HTERT RPE-1 (cell line): ENCODE data around the gene ZNF771.

Experiments used
- in situ Hi-C: fragments of 300-500 bp; cut with MboI; formaldehyde crosslinking; loops from 4 replicates; pipeline ENCODE4 v1.14.3; 2020; ENCODE audit warnings: low sequenced_read_pairs

The ZNF771 gene

GRCh38 chr16:30397776-30398660, 9.4 kb upstream of the ZNF771 start:
- in situ Hi-C loops: no loop called here

GRCh38 chr16:30398661-30399434, 8.6 kb upstream of the ZNF771 start:
- in situ Hi-C loops: no loop called here

- in situ Hi-C loops: no loop called here
Measured at GRCh38 chr16:30399435-30400186, 7.8 kb upstream of the ZNF771 start.

- in situ Hi-C loops: no loop called here
Measured at GRCh38 chr16:30401768-30402425, 5.5 kb upstream of the ZNF771 start.

GRCh38 chr16:30406795-30407101, 658 bp upstream of the ZNF771 start:
- in situ Hi-C loops: no loop called here

GRCh38 chr16:30407804-30408534, 563 bp downstream of the ZNF771 start:
- in situ Hi-C loops: no loop called here

GRCh38 chr16:30409125-30410060, 2.0 kb downstream of the ZNF771 start:
- in situ Hi-C loops: no loop called here

GRCh38 chr16:30413112-30413806, 5.9 kb downstream of the ZNF771 start:
- in situ Hi-C loops: no loop called here

- in situ Hi-C loops: no loop called here
Measured at GRCh38 chr16:30414159-30414558, 6.8 kb downstream of the ZNF771 start.

GRCh38 chr16:30416047-30416603, 8.7 kb downstream of the ZNF771 start:
- in situ Hi-C loops: no loop called here

GRCh38 chr16:30416624-30417528, 9.5 kb downstream of the ZNF771 start:
- in situ Hi-C loops: no loop called here

- in situ Hi-C loops: no loop called here
Measured at GRCh38 chr16:30417529-30418349, 10.3 kb downstream of the ZNF771 start.

- in situ Hi-C loops: no loop called here
Measured at GRCh38 chr16:30418350-30419181, 11.2 kb downstream of the ZNF771 start.

- in situ Hi-C loops: no loop called here
Measured at GRCh38 chr16:30421010-30421409, 13.6 kb downstream of the ZNF771 start.

GRCh38 chr16:30428055-30428454, 20.6 kb downstream of the ZNF771 start:
- in situ Hi-C loops: loop anchor here (25.0 kb wide), 1 partner anchor 209 kb away; no protein-coding TSS in a partner anchor

- in situ Hi-C loops: loop anchor here (25.0 kb wide), 1 partner anchor 208 kb away; no protein-coding TSS in a partner anchor
Measured at GRCh38 chr16:30429418-30429677, 21.9 kb downstream of the ZNF771 start.
